ENCODE measurements around the gene GEMIN2.

- no peak for TF ChIP-seq ZNF274 (IDR thresholded peaks at IDR 0.05; ENCODE audit: low read depth, low read length)
- TF ChIP-seq YY1 (IDR thresholded peaks at IDR 0.05; ENCODE audit: insufficient read depth, insufficient read length) = no peak
- no peak for TF ChIP-seq SUZ12 (IDR thresholded peaks at IDR 0.05; ENCODE audit: extremely low read depth, insufficient read depth, insufficient read length)
Observed at GRCh38 chr14:39154594-39155189, 40.6 kb downstream of the GEMIN2 start.
